ENCODE measurements around the gene UGT1A3.
"Not testable (repeated sequence)": the region's sequence is repeated elsewhere in the genome, so short reads cannot be mapped to it uniquely, and the experiment has no call there.

UGT1A3 gene

DNA sequence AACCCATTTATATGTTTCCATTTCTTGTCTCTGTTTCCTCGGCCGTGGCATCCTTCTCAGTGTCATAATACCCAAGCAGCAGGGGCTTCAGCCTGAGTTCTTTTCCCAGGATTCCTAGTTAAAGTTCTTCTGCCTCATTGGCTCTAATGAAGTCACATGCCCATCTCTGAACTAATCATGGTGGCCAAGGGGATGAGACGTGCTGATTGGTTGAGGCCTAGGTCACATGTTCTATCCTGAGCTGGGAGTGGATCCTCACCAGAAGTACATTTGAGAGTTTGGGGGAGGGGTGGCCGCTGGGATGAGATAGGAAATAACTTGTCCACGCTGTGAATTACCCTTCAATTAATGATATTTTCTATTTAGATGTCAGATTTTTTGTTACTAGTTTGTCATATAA, 19.9 kb upstream of the UGT1A3 start:
- no peak for DNase-seq

DNA sequence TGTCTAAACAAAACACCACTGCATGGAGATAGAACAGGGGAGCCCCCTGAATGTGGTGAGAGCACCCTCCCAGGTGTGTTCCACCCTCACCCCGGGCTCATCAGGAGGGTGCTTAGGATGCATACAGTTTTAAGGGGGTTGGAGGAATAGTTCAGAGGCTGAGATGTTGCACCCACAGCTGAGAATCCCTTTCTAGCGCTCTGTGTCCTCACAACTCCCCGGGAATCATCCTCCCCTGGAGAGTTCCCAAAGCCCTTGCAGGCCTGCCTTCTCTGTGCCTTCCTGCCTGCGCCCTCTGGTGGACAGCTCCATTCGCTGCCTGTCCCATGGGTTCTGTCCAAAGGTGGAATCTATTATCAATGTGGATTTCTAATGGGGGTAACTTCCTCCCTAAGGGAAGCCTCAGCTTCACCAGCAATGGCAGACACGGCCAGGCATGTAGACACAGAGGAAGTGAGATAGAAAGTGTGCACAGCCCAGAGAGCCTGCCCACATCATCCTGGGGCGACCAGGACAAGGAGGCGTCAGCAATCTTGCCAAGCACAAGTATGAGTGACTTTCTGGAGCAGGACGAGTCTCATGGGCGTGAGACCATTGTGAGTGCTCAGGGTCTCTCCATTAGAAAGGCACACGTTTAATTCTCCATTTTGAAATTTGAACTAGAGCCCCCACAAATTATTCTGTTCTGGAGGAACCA, 17.4 kb upstream of the UGT1A3 start:
- DNase-seq, result peak; percentile 32

DNA sequence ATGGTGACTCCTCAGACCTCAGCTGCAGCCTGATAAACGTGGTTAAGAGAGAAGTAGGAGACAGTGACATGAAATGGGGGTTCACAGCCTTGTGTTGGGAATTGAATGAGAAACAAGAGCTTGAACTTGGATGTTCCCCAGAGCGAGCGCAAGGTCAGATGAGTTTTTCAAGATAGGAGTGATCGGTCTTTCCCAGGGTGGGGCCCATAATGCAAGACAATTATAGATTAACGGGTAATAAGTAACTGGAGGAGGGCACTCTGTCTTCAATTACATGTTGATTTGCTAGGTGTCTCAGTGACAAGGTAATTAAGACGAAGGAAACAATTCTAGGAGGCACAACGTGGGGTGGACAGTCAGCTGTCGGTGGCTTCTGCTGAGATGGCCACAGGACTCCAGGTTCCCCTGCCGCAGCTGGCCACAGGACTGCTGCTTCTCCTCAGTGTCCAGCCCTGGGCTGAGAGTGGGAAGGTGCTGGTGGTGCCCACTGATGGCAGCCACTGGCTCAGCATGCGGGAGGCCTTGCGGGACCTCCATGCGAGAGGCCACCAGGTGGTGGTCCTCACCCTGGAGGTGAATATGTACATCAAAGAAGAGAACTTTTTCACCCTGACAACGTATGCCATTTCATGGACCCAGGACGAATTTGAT, 16.1 kb upstream of the UGT1A3 start, which contains the start of gene UGT1A5:
Gene UGT1A5 (plus strand): TSS at position 297 of the 651 bp plus-strand sequence. CDS start 85 bp downstream, at position 382.
- DNase-seq, result no peak

DNA sequence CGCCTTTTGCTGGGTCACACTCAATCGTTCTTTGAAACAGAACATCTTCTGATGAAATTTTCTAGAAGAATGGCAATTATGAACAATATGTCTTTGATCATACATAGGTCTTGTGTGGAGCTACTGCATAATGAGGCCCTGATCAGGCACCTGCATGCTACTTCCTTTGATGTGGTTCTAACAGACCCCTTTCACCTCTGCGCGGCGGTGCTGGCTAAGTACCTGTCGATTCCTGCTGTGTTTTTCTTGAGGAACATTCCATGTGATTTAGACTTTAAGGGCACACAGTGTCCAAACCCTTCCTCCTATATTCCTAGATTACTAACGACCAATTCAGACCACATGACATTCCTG, 15.6 kb upstream of the UGT1A3 start:
- no peak for DNase-seq

DNA sequence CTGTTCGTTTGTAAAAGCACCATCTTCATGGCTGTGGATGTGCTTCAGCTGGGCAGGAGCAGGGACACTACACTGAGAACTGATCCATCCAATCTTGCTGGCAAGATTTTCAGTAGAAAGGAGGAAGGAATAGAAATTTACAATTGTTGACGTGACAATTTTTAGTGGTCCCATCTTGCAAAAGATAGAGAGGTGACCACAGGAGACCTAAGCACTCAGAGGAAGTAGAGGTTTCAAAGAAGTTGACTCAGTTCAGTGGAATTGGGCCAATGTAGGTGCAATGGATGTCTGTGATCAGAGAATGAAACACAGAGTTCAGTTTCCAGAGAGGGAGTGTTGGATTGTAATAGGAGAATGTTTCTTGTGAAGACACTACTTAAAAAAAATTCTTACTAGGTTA, 14.7 kb upstream of the UGT1A3 start:
- no peak for DNase-seq

DNA sequence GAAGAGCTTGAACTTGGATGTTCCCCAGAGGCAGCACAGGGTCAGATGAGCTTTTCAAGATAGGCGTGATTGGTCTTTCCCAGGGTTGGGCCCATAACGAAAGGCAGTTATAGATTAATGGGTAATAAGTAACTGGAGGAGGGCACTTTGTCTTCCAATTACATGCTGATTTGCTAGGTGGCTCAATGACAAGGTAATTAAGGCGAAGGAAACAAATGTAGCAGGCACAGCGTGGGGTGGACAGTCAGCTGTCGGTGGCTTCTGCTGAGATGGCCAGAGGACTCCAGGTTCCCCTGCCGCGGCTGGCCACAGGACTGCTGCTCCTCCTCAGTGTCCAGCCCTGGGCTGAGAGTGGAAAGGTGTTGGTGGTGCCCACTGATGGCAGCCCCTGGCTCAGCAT, 10.3 kb upstream of the UGT1A3 start, which contains the start of gene UGT1A4:
Gene UGT1A4 (plus strand): TSS at position 185 of the 400 bp plus-strand sequence. CDS start 85 bp downstream, at position 270.
- DNase-seq, result no peak

DNA sequence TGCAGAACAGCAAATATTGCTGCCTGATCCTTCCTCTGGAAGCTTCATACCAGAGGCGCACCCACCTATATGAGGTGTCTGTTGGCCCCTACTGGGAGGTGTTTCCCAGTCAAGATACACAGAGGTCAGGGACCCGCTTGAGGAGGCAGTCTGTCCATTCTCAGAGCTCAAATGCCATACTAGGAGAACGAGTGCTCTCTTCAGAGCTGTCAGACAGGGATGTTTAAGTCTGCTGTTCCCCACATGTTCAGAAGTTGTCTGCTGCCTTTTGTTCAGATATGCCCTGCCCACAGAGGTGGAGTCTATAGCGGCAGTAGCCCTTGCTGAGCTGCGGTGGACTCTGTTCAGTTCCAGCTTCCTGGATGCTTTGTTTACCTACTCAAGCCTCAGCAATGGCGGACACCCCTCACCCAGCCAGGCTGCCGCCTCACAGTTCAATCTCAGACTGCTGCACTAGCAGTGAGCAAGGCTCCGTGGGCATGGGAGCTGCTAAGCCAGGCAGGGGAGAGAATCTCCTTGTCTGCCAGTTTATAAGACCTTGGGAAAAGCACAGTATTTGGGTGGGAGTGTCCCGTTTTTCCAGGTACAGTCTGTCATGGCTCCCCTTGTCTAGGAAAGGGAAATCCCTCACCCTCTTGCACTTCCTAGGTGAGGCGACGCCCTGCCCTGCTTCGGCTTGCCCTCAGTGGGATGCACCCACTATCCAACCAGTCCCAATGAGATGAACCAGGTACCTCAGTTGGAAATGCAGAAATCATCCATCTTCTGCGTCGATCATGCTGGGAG, 8.2 kb downstream of the UGT1A3 start:
- not testable (repeated sequence) for DNase-seq

DNA sequence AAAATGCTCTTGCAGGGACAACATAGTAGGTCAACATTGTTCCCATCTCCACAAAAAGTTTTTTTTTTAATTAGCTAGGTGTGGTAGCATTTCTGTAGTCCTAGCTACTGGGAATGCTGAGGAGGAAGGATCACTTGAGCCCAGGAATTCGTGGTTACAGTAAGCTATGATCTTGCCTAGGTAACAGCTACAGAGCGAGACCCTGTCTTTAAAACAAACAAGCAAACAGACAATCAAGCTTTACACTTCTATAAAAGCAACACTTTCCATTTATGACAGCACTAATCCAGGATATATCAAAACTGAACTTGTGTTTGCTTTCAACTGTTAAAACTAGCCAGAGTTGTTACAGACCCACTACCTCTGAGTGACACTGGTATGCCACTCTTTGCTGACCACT, 12.0 kb downstream of the UGT1A3 start:
- no peak for DNase-seq

DNA sequence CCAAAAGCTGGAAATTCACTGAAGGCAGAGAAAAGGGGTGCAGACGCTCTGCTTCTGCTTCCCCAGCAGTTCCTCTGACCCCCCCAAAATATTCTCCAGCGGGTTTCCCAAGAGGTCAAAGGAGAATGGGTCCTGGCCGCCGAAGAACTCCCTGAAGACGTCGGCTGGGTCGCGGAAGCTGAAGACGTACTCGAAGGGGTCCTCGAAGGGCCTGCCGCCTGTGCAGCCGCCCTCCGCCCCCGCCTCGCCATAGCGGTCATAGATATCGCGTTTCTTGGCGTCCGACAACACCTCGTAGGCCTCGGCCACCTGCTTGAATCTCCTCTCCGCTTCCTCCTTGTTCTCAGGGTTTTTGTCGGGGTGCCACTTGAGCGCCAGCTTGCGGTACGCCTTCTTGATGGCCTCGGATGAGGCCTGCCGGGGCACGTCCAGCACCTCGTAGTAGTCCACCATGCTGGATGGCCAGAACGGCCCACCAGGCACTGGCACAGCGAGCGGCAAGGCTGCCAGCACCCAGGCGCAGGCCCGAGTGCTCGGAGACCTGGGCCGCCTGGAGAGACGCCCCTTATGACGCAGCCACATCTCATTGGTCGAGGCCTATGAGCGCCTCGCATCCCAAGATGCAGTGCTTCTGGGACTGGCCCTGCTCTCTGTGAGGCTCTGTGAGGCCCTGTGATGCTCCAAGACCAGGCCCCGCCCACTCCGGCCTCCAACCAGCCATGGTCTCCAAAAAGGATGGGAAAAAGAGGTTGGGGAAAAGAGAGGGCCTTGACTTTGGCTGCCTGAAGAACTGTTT, 14.8 kb downstream of the UGT1A3 start:
- no peak for DNase-seq

DNA sequence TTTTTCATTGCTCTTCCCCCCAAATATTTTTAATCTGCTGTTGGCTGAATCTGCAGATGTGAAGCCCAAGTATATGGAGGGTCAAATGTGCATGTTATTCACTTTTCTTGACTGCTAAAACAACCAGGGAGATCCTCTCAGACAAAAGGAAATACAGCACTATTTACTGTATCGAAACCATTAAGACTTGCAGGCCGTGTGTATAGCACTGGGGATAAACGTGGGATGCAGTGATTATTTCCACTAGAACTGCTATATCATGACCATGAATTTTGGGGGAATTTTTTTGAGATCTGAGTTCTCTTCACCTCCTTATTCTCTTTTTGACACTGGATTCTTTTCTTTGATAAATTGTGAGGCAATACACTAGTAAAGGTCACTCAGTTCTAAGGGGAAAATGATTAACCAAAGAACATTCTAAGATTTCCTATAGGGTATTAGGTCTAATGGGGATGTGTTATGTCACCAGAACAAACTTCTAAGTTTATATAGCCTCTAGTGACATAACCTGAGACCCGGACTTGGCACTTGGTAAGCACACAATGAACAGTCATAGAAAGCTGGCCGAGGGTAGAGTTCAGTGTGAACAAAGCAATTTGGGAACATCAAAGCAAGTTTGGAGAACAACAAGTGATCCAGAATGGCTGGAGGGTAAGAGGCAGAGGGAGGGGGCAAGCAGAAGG, 16.4 kb downstream of the UGT1A3 start:
- no peak for DNase-seq

DNA sequence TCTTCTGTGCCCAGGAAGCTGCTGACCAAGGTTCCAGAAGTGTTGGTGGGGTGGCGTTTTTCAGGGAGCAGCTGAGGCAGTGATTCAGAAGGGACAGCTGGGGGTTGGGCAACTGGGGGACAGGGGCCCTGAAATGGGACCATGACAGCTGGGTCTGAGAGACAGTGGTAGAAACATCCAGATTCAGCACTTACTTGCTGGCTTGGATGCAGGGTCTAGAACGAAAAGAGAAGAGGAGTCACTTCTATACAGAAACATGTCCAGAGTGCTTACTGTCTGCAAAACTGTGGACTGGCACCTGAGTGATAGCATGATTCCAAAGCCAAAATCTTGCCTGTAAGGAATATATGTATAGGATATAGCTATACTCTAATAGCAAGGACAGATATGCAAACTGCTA, 17.0 kb downstream of the UGT1A3 start:
- not testable (repeated sequence) for DNase-seq

DNA sequence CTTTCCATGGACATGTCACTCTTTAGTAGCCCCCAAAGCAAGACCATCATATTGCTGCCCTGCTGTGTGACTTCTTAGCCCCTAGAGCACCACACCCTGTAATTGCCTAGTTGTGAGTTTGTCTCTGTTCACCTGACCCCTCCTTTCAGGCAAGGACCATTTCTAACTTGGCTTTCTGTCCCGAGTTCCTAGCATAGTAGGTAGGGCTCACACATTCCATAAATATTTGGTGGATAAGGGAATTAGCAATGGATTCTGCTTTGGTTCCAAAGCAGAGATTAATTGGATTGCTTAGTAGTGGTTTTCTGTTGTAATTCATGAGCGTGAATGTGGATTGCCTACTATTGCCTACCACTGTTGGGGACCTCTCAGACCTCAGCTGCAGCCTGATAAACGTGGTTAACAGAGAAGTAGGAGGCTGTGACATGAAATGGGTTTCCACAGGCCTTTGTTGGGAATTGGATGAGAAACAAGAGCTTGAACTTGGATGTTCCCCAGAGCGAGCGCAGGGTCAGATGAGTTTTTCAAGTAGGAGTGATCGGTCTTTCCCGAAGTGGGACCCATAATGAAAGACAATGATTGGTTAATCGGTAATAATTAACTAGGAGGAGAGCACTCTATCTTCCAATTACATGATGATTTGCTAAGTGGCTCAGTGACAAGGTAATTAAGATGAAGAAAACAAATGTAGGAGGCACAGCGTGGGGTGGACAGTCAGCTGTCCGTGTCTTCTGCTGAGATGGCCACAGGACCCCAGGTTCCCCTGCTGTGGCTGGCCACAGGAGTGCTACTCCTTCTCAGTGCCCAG, 17.8 kb downstream of the UGT1A3 start:
- no peak for DNase-seq

DNA sequence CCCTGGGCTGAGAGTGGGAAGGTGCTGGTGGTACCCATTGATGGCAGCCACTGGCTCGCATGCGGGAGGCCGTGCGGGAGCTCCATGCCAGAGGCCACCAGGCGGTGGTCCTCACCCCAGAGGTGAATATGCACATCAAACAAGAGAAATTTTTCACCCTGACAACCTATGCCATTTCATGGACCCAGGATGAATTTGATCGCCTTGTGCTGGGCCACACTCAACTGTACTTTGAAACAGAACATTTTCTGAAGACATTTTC, 18.4 kb downstream of the UGT1A3 start:
- no peak for DNase-seq

DNA sequence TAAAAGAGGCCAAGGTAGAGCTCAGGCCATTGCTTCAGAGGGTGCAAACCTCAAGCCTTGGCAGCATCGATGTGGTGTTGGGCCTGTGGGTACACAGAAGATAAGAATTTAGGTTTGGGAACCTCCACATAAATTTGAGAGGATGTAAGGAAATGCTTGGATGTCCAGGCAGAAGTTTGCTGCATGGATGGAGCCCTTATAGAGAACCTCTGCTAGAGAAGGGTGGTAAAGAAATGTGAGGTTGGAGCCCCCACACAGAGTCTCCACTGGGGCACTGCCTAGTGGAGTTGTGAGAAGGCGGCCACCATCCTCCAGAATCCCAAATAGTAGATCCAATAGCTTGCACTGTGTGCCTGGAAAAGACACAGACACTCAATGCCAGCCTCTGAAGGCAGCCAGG, 21.8 kb downstream of the UGT1A3 start:
- DNase-seq, result not testable (repeated sequence)

DNA sequence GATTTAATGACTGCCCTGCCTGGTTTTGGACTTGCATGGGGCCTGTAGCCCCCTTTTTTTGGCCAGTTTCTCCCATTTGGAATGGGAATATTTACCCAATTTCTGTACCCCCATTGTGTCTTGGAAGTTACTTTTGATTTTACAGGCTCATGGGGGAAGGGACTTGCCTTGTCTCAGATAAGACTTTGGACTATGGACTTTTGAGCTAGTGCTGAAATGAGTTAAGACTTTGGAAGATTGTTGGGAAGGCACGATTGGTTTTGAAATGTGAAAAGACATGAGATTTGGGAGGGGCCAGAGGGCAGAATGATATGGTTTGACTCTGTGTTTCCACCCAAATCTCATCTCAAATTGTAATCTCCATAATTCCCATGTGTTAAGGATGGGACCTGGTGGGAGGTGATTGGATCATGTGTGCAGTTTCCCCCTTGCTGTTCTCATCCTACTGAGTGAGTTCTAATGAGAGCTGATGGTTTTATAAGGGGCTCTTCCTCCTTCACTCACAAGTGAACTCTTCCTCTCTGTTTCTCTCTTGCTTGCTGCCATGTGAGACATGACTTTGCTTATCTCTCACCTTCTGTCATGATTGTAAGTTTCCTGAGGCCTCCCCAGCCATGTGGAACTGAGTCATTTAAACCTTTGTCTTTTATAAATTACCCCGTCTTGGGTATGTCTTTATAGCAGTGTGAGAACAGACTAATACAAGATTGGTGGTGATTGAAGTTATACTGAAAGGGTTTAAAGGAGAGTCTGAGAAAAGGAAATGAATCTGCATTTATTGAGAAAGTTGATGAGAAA, 22.6 kb downstream of the UGT1A3 start:
- not testable (repeated sequence) for DNase-seq

DNA sequence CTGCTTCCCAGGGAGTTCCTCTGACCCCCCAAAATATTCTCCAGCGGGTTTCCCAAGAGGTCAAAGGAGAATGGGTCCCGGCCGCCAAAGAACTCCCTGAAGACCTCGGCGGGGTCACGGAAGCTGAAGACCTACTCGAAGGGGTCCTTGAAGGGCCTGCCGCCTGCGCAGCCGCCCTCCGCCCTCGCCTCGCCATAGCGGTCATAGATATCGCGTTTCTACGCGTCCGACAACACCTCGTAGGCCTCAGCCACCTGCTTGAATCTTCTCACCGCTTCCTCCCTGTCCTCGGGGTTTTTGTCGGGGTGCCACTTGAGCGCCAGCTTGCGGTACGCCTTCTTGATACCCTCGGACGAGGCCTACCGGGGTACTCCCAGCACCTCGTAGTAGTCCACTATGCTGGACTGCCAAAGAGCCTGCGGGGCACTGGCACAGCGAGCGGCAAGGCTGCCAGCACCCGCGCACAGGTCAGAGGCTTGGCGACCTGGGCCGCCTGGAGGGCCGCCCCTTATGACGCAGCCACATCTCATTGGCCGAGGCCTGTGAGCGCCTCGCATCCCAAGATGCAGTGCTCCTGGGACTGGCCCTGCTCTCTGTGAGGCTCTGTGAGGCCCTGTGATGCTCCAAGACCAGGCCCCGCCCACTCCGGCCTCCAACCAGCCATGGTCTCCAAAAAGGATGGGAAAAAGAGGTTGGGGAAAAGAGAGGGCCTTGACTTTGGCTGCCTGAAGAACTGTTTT, 26.2 kb downstream of the UGT1A3 start:
- no peak for DNase-seq

DNA sequence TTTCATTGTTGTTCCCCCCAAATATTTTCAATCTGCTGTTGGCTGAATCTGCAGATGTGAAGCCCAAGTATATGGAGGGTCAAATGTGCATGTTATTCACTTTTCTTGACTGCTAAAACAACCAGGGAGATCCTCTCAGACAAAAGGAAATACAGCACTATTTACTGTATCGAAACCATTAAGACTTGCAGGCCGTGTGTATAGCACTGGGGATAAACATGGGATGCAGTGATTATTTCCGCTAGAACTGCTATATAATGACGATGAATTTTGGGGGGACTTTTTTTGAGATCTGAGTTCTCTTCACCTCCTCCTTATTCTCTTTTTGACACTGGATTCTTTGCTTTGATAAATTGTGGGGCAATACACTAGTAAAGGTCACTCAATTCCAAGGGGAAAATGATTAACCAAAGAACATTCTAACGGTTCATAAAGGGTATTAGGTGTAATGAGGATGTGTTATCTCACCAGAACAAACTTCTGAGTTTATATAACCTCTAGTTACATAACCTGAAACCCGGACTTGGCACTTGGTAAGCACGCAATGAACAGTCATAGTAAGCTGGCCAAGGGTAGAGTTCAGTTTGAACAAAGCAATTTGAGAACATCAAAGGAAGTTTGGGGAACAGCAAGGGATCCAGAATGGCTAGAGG, 27.7 kb downstream of the UGT1A3 start:
- no peak for DNase-seq

DNA sequence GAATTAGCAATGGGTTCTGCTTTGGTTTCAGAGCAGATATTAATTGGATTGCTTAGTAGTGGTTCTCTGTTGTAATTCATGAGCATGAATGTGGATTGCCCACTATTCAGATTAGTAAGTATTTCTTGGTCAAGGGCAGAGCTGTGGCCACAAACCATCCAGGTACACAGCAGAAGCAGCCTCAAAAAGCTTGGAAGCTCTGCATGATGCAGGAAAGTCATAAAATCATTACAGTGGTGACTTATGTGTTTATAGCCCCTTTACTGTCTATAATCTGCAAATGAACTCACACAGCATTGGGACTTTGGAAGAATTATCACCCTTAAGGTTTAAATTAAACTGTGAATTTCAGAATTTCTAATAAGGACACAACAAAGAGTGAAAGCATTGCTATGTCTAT, 29.3 kb downstream of the UGT1A3 start:
- no peak for DNase-seq

DNA sequence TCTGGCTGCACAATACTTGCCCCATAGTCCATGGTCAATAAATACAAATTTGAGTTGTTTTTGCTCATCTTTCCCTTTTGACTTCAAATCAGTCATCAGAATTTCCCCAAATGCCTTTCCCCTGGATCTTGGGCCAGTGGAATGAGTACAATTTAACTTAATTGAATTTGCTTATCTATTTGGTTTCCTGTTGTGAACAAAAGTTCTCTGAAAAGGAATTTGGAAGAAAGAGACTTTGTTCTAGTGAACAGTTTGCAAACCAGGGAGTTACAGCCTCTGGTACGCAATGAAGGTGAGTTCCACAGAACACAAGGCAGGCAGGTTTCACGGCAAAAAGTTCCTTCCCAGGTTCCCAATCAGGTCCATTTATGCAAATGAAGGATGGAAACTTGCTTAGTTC, 30.0 kb downstream of the UGT1A3 start:
- DNase-seq, result no peak

DNA sequence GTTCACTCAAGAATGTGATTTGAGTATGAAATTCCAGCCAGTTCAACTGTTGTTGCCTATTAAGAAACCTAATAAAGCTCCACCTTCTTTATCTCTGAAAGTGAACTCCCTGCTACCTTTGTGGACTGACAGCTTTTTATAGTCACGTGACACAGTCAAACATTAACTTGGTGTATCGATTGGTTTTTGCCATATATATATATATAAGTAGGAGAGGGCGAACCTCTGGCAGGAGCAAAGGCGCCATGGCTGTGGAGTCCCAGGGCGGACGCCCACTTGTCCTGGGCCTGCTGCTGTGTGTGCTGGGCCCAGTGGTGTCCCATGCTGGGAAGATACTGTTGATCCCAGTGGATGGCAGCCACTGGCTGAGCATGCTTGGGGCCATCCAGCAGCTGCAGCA, 31.2 kb downstream of the UGT1A3 start, which contains the start of gene UGT1A1:
Gene UGT1A1 (plus strand): TSS at position 228 of the 400 bp plus-strand sequence. CDS start 18 bp downstream, at position 246.
- no peak for DNase-seq
